Psoas muscle (tissue), 8 donors: ENCODE data around the gene IRX2. TPM values are rescaled to one million over a fixed set of nuclear protein-coding genes. Genes with fewer than 3 reads are reported as not detected.

Experiments used
- ATAC-seq, 4 donors: fragments of 200-7000 bp; cut with Tn5 transposase; one replicate each; pipeline ENCODE4 v1.9.1; 2020; ENCODE audit warnings: moderate library complexity in 3 of 4, mild to moderate bottlenecking in 2 of 4
- DNase-seq, 2 donors: peaks; one replicate each; pipeline ENCODE4 v3.0.0-alpha.2; 2020
- H3K27ac ChIP-seq: fragments of 200-600 bp; one replicate; pipeline ENCODE4 v1.8.0; 2022
- H3K27me3 ChIP-seq, 3 donors: fragments of 200-600 bp in 1 of 3; one replicate each; pipeline versions ENCODE4 v1.6.1 to v1.8.0; 2013 to 2022; ENCODE audit warnings: low read length in 2 of 3, mild to moderate bottlenecking in 2 of 3, moderate library complexity in 1 of 3; ENCODE audit not compliant: insufficient read depth in 3 of 3
- H3K36me3 ChIP-seq, 2 donors: fragments of 200-600 bp in 1 of 2; one replicate each; pipeline versions ENCODE4 v1.6.1 to v1.8.0; 2013 to 2022; ENCODE audit warnings: low read depth in 1 of 2, mild to moderate bottlenecking in 1 of 2, moderate library complexity in 1 of 2; ENCODE audit not compliant: insufficient read depth in 1 of 2
- H3K4me1 ChIP-seq: fragments of 200-600 bp; one replicate; pipeline ENCODE4 v1.8.0; 2022
- H3K4me3 ChIP-seq: fragments of 200-600 bp; one replicate; pipeline ENCODE4 v1.8.0; 2022; ENCODE audit warnings: mild to moderate bottlenecking
- H3K9me3 ChIP-seq: fragments of 200-600 bp; one replicate; pipeline ENCODE4 v1.8.0; 2022
- CTCF ChIP-seq: fragments of 200-600 bp; IDR thresholded peaks from one replicate; pipeline ENCODE4 v1.8.0; 2022; ENCODE audit warnings: antibody characterized with exemption
- WGBS, 3 donors: extraction: QIAGEN DNeasy Blood & Tissue Kit; methylation state at CpG; one replicate each; pipeline versions ENCODE4 v1.1.6 to v1.1.7; 2013; 5-methylcytosine and 5-hydroxymethylcytosine counted together
- intact Hi-C, 2 donors: fragments of 100-400 bp; cut with DNase I; formaldehyde crosslinking; loops; one replicate each; pipeline versions ENCODE4 v1.11.0 to v1.14.2; 2022
- polyA plus RNA-seq, 3 donors: library from polyadenylated mRNA; stranded (reverse); fragments of 200-250 nt; gene quantifications; one replicate each; pipeline ENCODE4 v1.2.3, GENCODE V29; 2013
- total RNA-seq, 4 donors: library from RNA; stranded (reverse); fragmentation: NEBNext Ultra II Directional in 2 of 4; extraction: Animal tissue kit (Norgen Biotek cat#: 25700) in 2 of 4; gene quantifications; one replicate each; pipeline versions ENCODE4 v1.2.1 to v1.2.4, GENCODE V29; 2021 to 2023
- donor health status: healthy with polysubstance abuse.
- donor health status: DM: no; HTN: no; CAD: no; lungs with moderate emphysema.
- donor health status: Bipolar disorder and iron deficiency.
- donor health status: healthy.
- donor health status: DM: yes; HTN: yes; CAD: no.
- donor health status: DM: no; HTN: no; CAD: no.
- donor health status: DM: no; HTN: no; CAD: no.
- donor health status: DM: yes; HTN: yes; CAD: no.

IRX2 gene
- total and polyA plus RNA-seq, 7 donors: 0.03 to 0.17 (median 0.08) TPM; not detected in 3

GRCh38 chr5:2742921-2743679 lies 8.4 kb downstream of the IRX2 start:
- H3K4me3 ChIP-seq: no peak overlapping the region
- H3K27ac ChIP-seq: no peak overlapping the region
- H3K9me3 ChIP-seq: no peaks in the 10 kb centered on the region
- no peaks in the 10 kb centered on the region for H3K36me3 ChIP-seq
- intact Hi-C loops: loop anchor here in 1 of 2 donors (5.0 kb wide), 1 partner anchor 1241 kb away; no protein-coding TSS in a partner anchor
- WGBS, 3 donors: 8 to 12% (median 10%) methylated on average over 48 to 55 of the region's 55 CpGs
- TF ChIP-seq CTCF: no peak
- H3K27me3 ChIP-seq: peaks cover 4 to 97% (median 28%) of the 10 kb centered on the region in 3 donors
- ATAC-seq: no peak
- no peaks in the 10 kb centered on the region for H3K4me1 ChIP-seq
- no peak for DNase-seq

GRCh38 chr5:2741956-2742355 lies 9.5 kb downstream of the IRX2 start:
- Histone ChIP-seq H3K9me3 (no peaks in the 10 kb centered on the region), H3K27me3 (peaks cover 6 to 97% (median 23%) of the 10 kb centered on the region in 3 donors), H3K36me3 (no peaks in the 10 kb centered on the region), H3K4me1 (no peaks in the 10 kb centered on the region), H3K27ac (no peak overlapping the region), H3K4me3 (no peak overlapping the region)
- intact Hi-C loops: loop anchor here in 1 of 2 donors (5.0 kb wide), 1 partner anchor 1240 kb away; no protein-coding TSS in a partner anchor
- TF ChIP-seq CTCF: no peak
- ATAC-seq (no peak), DNase-seq (no peak)
- WGBS, 3 donors: 14 to 27% (median 18%) methylated on average over 3 of the region's 3 CpGs

GRCh38 chr5:2740876-2741555 lies 10.5 kb downstream of the IRX2 start:
- DNase-seq (no peak), ATAC-seq (no peak)
- no peak overlapping the region for H3K4me3 ChIP-seq
- H3K27me3 ChIP-seq: peaks cover 6 to 94% (median 24%) of the 10 kb centered on the region in 3 donors
- no peak for TF ChIP-seq CTCF
- no peaks in the 10 kb centered on the region for H3K36me3 ChIP-seq
- no peak overlapping the region for H3K27ac ChIP-seq
- 11 to 15% (median 13%) methylated on average over 24 to 25 of the region's 25 CpGs for WGBS, 3 donors
- intact Hi-C loops: loop anchor here in 1 of 2 donors (5.0 kb wide), 1 partner anchor 1239 kb away; no protein-coding TSS in a partner anchor
- H3K9me3 ChIP-seq: no peaks in the 10 kb centered on the region
- no peaks in the 10 kb centered on the region for H3K4me1 ChIP-seq

- no peak for ATAC-seq
- Histone ChIP-seq H3K27me3 (peaks cover 3 to 91% (median 26%) of the 10 kb centered on the region in 3 donors), H3K36me3 (no peaks in the 10 kb centered on the region), H3K4me3 (peak overlapping the region; percentile 61), H3K4me1 (no peaks in the 10 kb centered on the region), H3K9me3 (no peaks in the 10 kb centered on the region), H3K27ac (no peak overlapping the region)
- WGBS, 3 donors: 7 to 9% (median 9%) methylated on average over 39 to 59 of the region's 59 CpGs
- DNase-seq: no peak
- TF ChIP-seq CTCF: no peak
- intact Hi-C loops: loop anchor here in 1 of 2 donors (5.0 kb wide), 1 partner anchor 1238 kb away; no protein-coding TSS in a partner anchor
Observed at GRCh38 chr5:2740051-2740875, 11.2 kb downstream of the IRX2 start.
